Endothelial cell (in vitro differentiated cells): Measurements from ENCODE around the gene MRPS27. TPM values are rescaled to one million over a fixed set of nuclear protein-coding genes. Genes with fewer than 3 reads are reported as not detected.

ENCODE experiments used
- DNase-seq: peaks from one replicate; pipeline ENCODE4 v3.0.0; 2021; ENCODE audit warnings: low spot score
- H3K27ac Mint-ChIP-seq: one replicate; pipeline ENCODE4 v1.8.0; 2021; ENCODE audit warnings: mixed read lengths, inconsistent platforms; ENCODE audit not compliant: unreplicated experiment
- H3K27me3 Mint-ChIP-seq: one replicate; pipeline ENCODE4 v1.8.0; 2021; ENCODE audit warnings: mild to moderate bottlenecking, moderate library complexity, mixed read lengths, inconsistent platforms; ENCODE audit not compliant: unreplicated experiment
- H3K36me3 Mint-ChIP-seq: one replicate; pipeline ENCODE4 v1.8.0; 2021; ENCODE audit warnings: mild to moderate bottlenecking, low read depth, mixed read lengths, inconsistent platforms; ENCODE audit not compliant: unreplicated experiment
- H3K4me1 Mint-ChIP-seq: one replicate; pipeline ENCODE4 v1.8.0; 2021; ENCODE audit warnings: mild to moderate bottlenecking, mixed read lengths, inconsistent platforms; ENCODE audit not compliant: unreplicated experiment
- H3K4me3 Mint-ChIP-seq: one replicate; pipeline ENCODE4 v1.8.0; 2021; ENCODE audit warnings: mild to moderate bottlenecking, mixed read lengths, inconsistent platforms; ENCODE audit not compliant: unreplicated experiment
- H3K9me3 Mint-ChIP-seq: one replicate; pipeline ENCODE4 v1.8.0; 2021; ENCODE audit warnings: mixed read lengths, inconsistent platforms; ENCODE audit not compliant: unreplicated experiment
- CTCF ChIP-seq: fragments of 200-600 bp; sonication (generic); IDR thresholded peaks from one replicate; pipeline ENCODE4 v1.5.0; 2021; ENCODE audit warnings: antibody characterized with exemption; ENCODE audit not compliant: unreplicated experiment
- total RNA-seq: library from RNA; stranded (reverse); fragmentation: NEBNext Ultra II Directional; extraction: Animal tissue kit (Norgen Biotek cat#: 25700); gene quantifications from one replicate; pipeline ENCODE4 v1.2.1, GENCODE V29; 2021; ENCODE audit not compliant: unreplicated experiment

The MRPS27 gene
- total RNA-seq, 1 donor from 2014 or later, result 62.8 TPM

GRCh38 chr5:72248410-72248981 is 71.5 kb downstream of the MRPS27 start:
- no peak for DNase-seq
- no peak overlapping the region for H3K27ac Mint-ChIP-seq
- no peaks in the 10 kb centered on the region for H3K36me3 Mint-ChIP-seq
- TF ChIP-seq CTCF, result no peak
- no peak overlapping the region for H3K4me3 Mint-ChIP-seq
- peaks cover 5% of the 10 kb centered on the region for H3K4me1 Mint-ChIP-seq
- no peaks in the 10 kb centered on the region for H3K27me3 Mint-ChIP-seq
- no peaks in the 10 kb centered on the region for H3K9me3 Mint-ChIP-seq

DNA sequence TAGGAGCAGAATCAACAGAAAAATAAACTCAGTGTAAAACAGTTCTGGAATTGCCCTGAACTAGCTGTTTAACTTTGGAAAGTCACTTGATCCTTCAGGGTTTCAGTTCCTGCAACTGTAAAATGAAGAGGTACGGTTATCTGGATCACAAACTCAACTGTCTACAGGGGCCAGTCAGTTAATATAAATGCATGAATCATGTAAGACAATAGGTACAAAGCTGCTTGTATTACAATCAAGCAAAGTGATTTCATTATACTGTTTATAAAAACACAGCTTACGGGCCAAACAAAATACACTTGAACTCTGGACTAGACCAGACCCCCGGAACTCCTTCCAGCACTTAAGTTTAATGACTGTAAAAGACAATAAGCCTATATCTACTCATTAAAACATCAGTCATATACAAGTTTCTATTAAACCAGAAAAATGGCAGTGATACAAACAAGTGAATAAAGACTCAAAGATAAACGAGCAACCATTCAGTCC is 73.0 kb downstream of the MRPS27 start:
- Mint-ChIP-seq H3K4me3 (no peak overlapping the region), H3K36me3 (no peaks in the 10 kb centered on the region), H3K9me3 (no peaks in the 10 kb centered on the region), H3K27ac (no peak overlapping the region), H3K27me3 (no peaks in the 10 kb centered on the region), H3K4me1 (peaks cover 5% of the 10 kb centered on the region)
- DNase-seq, result no peak
- no peak for TF ChIP-seq CTCF

GRCh38 chr5:72245951-72246532 is 74.0 kb downstream of the MRPS27 start:
- no peak overlapping the region for H3K27ac Mint-ChIP-seq

DNA sequence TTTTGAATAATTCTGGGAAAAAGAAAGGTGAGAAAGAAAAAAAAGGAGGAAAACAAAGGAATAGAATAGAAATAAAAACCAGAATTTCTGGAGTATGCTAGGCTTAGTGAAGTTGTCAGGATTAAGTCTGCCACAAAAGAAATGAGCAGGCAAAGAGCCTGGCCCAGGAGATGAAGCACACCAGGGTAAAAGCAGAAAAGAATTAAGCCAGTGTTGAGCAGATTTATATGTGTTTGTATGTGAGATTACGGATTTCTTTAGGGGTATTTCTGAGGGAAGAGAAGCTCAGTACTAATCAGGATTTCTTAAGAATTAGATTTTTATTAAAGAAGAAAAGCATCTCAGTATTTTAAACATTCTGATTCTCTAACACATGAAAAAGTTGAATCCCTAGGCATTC is 74.5 kb downstream of the MRPS27 start:
- DNase-seq, result no peak
- Mint-ChIP-seq H3K36me3 (no peaks in the 10 kb centered on the region), H3K27ac (no peak overlapping the region), H3K4me3 (no peak overlapping the region), H3K4me1 (no peaks in the 10 kb centered on the region), H3K9me3 (no peaks in the 10 kb centered on the region), H3K27me3 (peaks cover 2% of the 10 kb centered on the region)
- no peak for TF ChIP-seq CTCF

More at GRCh38 chr5:72245951-72246532, 74.0 kb downstream of the MRPS27 start:
- peaks cover 2% of the 10 kb centered on the region for H3K27me3 Mint-ChIP-seq
- H3K4me3 Mint-ChIP-seq, result no peak overlapping the region
- no peaks in the 10 kb centered on the region for H3K36me3 Mint-ChIP-seq
- H3K4me1 Mint-ChIP-seq, result no peaks in the 10 kb centered on the region
- H3K9me3 Mint-ChIP-seq, result no peaks in the 10 kb centered on the region
- no peak for TF ChIP-seq CTCF
- DNase-seq, result no peak

GRCh38 chr5:72244862-72245371 is 75.1 kb downstream of the MRPS27 start:
- H3K27me3 Mint-ChIP-seq, result peaks cover 2% of the 10 kb centered on the region
- TF ChIP-seq CTCF, result no peak
- no peaks in the 10 kb centered on the region for H3K9me3 Mint-ChIP-seq
- no peaks in the 10 kb centered on the region for H3K4me1 Mint-ChIP-seq
- H3K27ac Mint-ChIP-seq, result no peak overlapping the region
- no peak overlapping the region for H3K4me3 Mint-ChIP-seq
- H3K36me3 Mint-ChIP-seq, result no peaks in the 10 kb centered on the region
- no peak for DNase-seq
